ENCODE data around the gene CASP1. TPM values are rescaled to one million over a fixed set of nuclear protein-coding genes. Genes with fewer than 3 reads are reported as not detected.

The CASP1 gene
- total RNA-seq, 1 experiment from 2014 or later: not detected

DNA sequence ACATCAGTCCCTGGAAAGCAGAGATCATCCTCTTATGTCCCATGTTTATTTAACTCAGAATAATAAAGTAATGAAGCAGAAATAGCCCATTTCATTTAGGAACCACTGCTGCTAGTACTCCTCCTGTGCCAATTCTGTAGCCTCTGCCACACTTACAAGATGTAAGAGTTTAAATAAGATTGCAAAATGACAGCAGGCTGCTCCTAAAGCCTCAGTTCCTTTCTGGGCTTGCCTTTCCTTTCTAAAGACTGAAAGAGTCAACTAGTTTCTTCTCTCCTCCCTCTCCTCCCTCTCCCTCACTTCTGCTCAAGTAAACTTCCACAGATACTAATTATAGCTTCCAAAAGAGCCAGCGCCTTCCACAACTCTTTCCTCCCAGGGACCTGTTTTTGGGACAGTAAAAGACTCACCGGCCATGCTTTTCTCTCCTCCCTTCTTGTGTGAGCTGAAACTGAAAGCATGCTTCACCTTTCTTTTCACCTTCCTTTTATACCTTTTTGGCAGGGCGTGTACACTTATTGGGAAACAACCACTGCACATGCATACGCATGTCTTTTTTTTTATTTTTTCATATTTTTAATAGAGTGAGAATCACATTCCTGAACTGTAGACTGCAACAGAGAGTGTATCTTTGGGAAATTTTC lies 36.3 kb upstream of the CASP1 start:
- H4K91ac ChIP-seq (ENCODE audit: insufficient read length, low read depth, low read length): no peak overlapping the region
- no CpG with 5 or more reads among the region's 4 CpGs for WGBS (ENCODE audit: extremely low coverage, insufficient read length, low lambda C conversion rate)
- no peak overlapping the region for H3K14ac ChIP-seq (ENCODE audit: insufficient read depth, low read length)
- H2BK20ac ChIP-seq (ENCODE audit: low read depth, low read length, poor library complexity, severe bottlenecking): no peak overlapping the region
- no peak overlapping the region for H3K4me3 Mint-ChIP-seq
- no peak overlapping the region for H2BK12ac ChIP-seq (ENCODE audit: insufficient read length, low read depth, low read length)
- no peak overlapping the region for H3K4ac ChIP-seq (ENCODE audit: low read depth, low read length)
- DNase-seq: no peak
- TF ChIP-seq, protein P1, sequence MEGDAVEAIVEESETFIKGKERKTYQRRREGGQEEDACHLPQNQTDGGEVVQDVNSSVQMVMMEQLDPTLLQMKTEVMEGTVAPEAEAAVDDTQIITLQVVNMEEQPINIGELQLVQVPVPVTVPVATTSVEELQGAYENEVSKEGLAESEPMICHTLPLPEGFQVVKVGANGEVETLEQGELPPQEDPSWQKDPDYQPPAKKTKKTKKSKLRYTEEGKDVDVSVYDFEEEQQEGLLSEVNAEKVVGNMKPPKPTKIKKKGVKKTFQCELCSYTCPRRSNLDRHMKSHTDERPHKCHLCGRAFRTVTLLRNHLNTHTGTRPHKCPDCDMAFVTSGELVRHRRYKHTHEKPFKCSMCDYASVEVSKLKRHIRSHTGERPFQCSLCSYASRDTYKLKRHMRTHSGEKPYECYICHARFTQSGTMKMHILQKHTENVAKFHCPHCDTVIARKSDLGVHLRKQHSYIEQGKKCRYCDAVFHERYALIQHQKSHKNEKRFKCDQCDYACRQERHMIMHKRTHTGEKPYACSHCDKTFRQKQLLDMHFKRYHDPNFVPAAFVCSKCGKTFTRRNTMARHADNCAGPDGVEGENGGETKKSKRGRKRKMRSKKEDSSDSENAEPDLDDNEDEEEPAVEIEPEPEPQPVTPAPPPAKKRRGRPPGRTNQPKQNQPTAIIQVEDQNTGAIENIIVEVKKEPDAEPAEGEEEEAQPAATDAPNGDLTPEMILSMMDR (conservative IDR thresholded peaks at IDR 0.05): no peak
- no peak overlapping the region for H4K5ac ChIP-seq (ENCODE audit: insufficient read length, low read depth, low read length)
- H4K20me1 ChIP-seq (ENCODE audit: control insufficient read depth, insufficient read depth, insufficient read length): no peaks in the 10 kb centered on the region
- H3K27me3 Mint-ChIP-seq (ENCODE audit: low read depth): no peaks in the 10 kb centered on the region
- no peaks in the 10 kb centered on the region for H3K27me3 ChIP-seq (ENCODE audit: insufficient read depth, low read length)
- no peak overlapping the region for H3K23ac ChIP-seq (ENCODE audit: insufficient read length, low read depth, low read length)
- H2AK5ac ChIP-seq (ENCODE audit: insufficient read length, low read length): no peak overlapping the region
- H3K36me3 Mint-ChIP-seq (ENCODE audit: insufficient read depth in 1 of 3, low read depth in 3 of 3): no peaks in the 10 kb centered on the region
- no peak overlapping the region for H2BK5ac ChIP-seq (ENCODE audit: insufficient read length, low read length)
- no peak overlapping the region for H3K56ac ChIP-seq (ENCODE audit: insufficient read length, low read depth, low read length)
- no peaks in the 10 kb centered on the region for H3K4me1 ChIP-seq (ENCODE audit: insufficient read depth, low read length)
- H2BK120ac ChIP-seq (ENCODE audit: low read depth, low read length, poor library complexity, severe bottlenecking): no peak overlapping the region
- no peak overlapping the region for H3K18ac ChIP-seq (ENCODE audit: insufficient read length, low read depth, low read length)
- H3K9me3 ChIP-seq (ENCODE audit: control insufficient read depth, low read depth, low read length): no peaks in the 10 kb centered on the region
- H3K4me1 Mint-ChIP-seq: peaks cover 0 to 7% of the 10 kb centered on the region in 2 experiments; a peak in 2 of 4 replicates
- H4K8ac ChIP-seq (replicated peaks; ENCODE audit: insufficient read length, low read depth, low read length): no peak overlapping the region
- H2BK15ac ChIP-seq (ENCODE audit: low read depth, low read length): no peak overlapping the region
- H3K9ac ChIP-seq (ENCODE audit: extremely low read depth, insufficient read length, low read length): no peak overlapping the region
- H3K27ac Mint-ChIP-seq: no peak overlapping the region
- H3K4me2 ChIP-seq (ENCODE audit: insufficient read depth, insufficient read length, low read length): no peak overlapping the region
- H3K9me3 Mint-ChIP-seq: no peaks in the 10 kb centered on the region
- H3K23me2 ChIP-seq (ENCODE audit: insufficient read length, low read depth, low read length, poor library complexity, severe bottlenecking): no peaks in the 10 kb centered on the region
- no peak overlapping the region for H3T11ph ChIP-seq (ENCODE audit: low read length)
- no peaks in the 10 kb centered on the region for H3K79me2 ChIP-seq (ENCODE audit: insufficient read depth, low read length)
- no peak overlapping the region for H3K27ac ChIP-seq (ENCODE audit: insufficient read length, low read depth, low read length)
- H3K79me1 ChIP-seq (ENCODE audit: insufficient read depth, low read depth, low read length, poor library complexity, severe bottlenecking): no peaks in the 10 kb centered on the region
- H2AFZ ChIP-seq (ENCODE audit: low read length): no peak overlapping the region

Measured in H9 (cell line).